CD4-positive, alpha-beta T cell treated with Interleukin-15 for 4 hours (primary cell): ENCODE data around the gene ANKRD65.

ENCODE experiments used
- DNase-seq: peaks from one replicate; pipeline ENCODE4 v3.0.0-alpha.2; 2020; ENCODE audit warnings: low spot score

ANKRD65 gene

GRCh38 chr1:1441002-1441888 lies 20.2 kb upstream of the ANKRD65 start:
- peak; percentile 41 for DNase-seq

GRCh38 chr1:1440262-1441001 lies 19.4 kb upstream of the ANKRD65 start:
- no peak for DNase-seq

- no peak for DNase-seq
Observed at GRCh38 chr1:1439546-1440261, 18.6 kb upstream of the ANKRD65 start.

- DNase-seq: no peak
Observed at GRCh38 chr1:1438531-1439381, 17.7 kb upstream of the ANKRD65 start.

- no peak for DNase-seq
Observed at GRCh38 chr1:1437904-1438376, 16.9 kb upstream of the ANKRD65 start.

GRCh38 chr1:1437033-1437903 lies 16.2 kb upstream of the ANKRD65 start:
- DNase-seq: no peak

- DNase-seq: no peak
Observed at GRCh38 chr1:1436630-1437032, 15.6 kb upstream of the ANKRD65 start.

GRCh38 chr1:1435911-1436629 lies 15.0 kb upstream of the ANKRD65 start:
- no peak for DNase-seq

- peak; percentile 49 for DNase-seq
Observed at GRCh38 chr1:1435106-1435903, 14.2 kb upstream of the ANKRD65 start, which contains the start of gene VWA1. Gene VWA1, plus strand, starts transcription at chr1:1435690. Its CDS starts 59 bp downstream, at chr1:1435749.

- DNase-seq: no peak
Observed at GRCh38 chr1:1434824-1435105, 13.7 kb upstream of the ANKRD65 start.

- no peak for DNase-seq
Observed at GRCh38 chr1:1434131-1434823, 13.2 kb upstream of the ANKRD65 start.

- DNase-seq: no peak
Observed at GRCh38 chr1:1433804-1434130, 12.7 kb upstream of the ANKRD65 start.

GRCh38 chr1:1432951-1433803 lies 12.1 kb upstream of the ANKRD65 start:
- DNase-seq: no peak

- DNase-seq: no peak
Observed at GRCh38 chr1:1432274-1432950, 11.3 kb upstream of the ANKRD65 start.

- DNase-seq: no peak
Observed at GRCh38 chr1:1431845-1432273, 10.8 kb upstream of the ANKRD65 start.

- no peak for DNase-seq
Observed at GRCh38 chr1:1430992-1431844, 10.1 kb upstream of the ANKRD65 start.
